IPS DF 4.7 (cell line): ENCODE measurements around the gene SEL1L2.

ENCODE experiments used
- DNase-seq: peaks from one replicate; pipeline ENCODE4 v3.0.0-alpha.2; 2013; ENCODE audit warnings: low spot score; ENCODE audit errors: extremely low read depth

SEL1L2 gene

GRCh38 chr20:13817342-13817741 is 173.1 kb downstream of the SEL1L2 start:
- DNase-seq: no peak

- DNase-seq: no peak
Observed at GRCh38 chr20:13816757-13817156, 173.7 kb downstream of the SEL1L2 start.

GRCh38 chr20:13814672-13815071 is 175.7 kb downstream of the SEL1L2 start:
- no peak for DNase-seq

- DNase-seq: no peak
Observed at GRCh38 chr20:13813910-13814309, 176.5 kb downstream of the SEL1L2 start.

GRCh38 chr20:13810446-13810845 is 180.0 kb downstream of the SEL1L2 start:
- DNase-seq: no peak

GRCh38 chr20:13809855-13810254 is 180.6 kb downstream of the SEL1L2 start:
- no peak for DNase-seq

GRCh38 chr20:13809373-13809772 is 181.0 kb downstream of the SEL1L2 start:
- DNase-seq: no peak

- DNase-seq: no peak
Observed at GRCh38 chr20:13800728-13801134, 189.7 kb downstream of the SEL1L2 start.

GRCh38 chr20:13799974-13800373 is 190.4 kb downstream of the SEL1L2 start:
- DNase-seq: no peak
